OCI-LY1 (cell line): Measurements from ENCODE around the gene AGBL1.

Experiments used
- H2AFZ ChIP-seq: fragments of 200-600 bp; sonication (generic), shearing (Covaris generic); 2 replicates; pipeline ENCODE4 v1.6.0; 2014; ENCODE audit warnings: antibody characterized with exemption, mild to moderate bottlenecking, low read length
- H3F3A ChIP-seq: fragments of 200-600 bp; sonication (generic), shearing (Covaris generic); 2 replicates; pipeline ENCODE4 v1.6.0; 2014; ENCODE audit warnings: mild to moderate bottlenecking, antibody characterized with exemption, low read length, moderate library complexity; ENCODE audit not compliant: insufficient read depth
- H3K27ac ChIP-seq: fragments of 200-600 bp; sonication (generic); 2 replicates; pipeline ENCODE4 v1.5.1; 2014; ENCODE audit warnings: low read length, mixed run types, mild to moderate bottlenecking, low read depth; ENCODE audit not compliant: poor library complexity, severe bottlenecking
- H3K27me3 ChIP-seq: fragments of 200-600 bp; sonication (generic); 2 replicates; pipeline ENCODE4 v1.6.0; 2014; ENCODE audit warnings: antibody characterized with exemption, mild to moderate bottlenecking, low read length, moderate library complexity; ENCODE audit not compliant: insufficient read depth
- H3K36me3 ChIP-seq: fragments of 200-600 bp; sonication (generic); 2 replicates; pipeline ENCODE4 v1.6.1; 2014; ENCODE audit warnings: mild to moderate bottlenecking, antibody characterized with exemption, low read length, moderate library complexity, mixed read lengths; ENCODE audit not compliant: insufficient read depth
- H3K4me1 ChIP-seq: fragments of 200-600 bp; sonication (generic); 2 replicates; pipeline ENCODE4 v1.5.1; 2014; ENCODE audit warnings: mild to moderate bottlenecking, low read length, moderate library complexity; ENCODE audit not compliant: insufficient read depth, severe bottlenecking
- H3K4me2 ChIP-seq: fragments of 200-600 bp; sonication (generic), shearing (Covaris generic); 2 replicates; pipeline ENCODE4 v1.6.1; 2014; ENCODE audit warnings: low read length
- H3K4me3 ChIP-seq: fragments of 200-600 bp; sonication (generic); 2 replicates; pipeline ENCODE4 v1.5.1; 2014; ENCODE audit warnings: low read length, low read depth, mild to moderate bottlenecking, mixed read lengths; ENCODE audit not compliant: poor library complexity, severe bottlenecking
- H3K79me2 ChIP-seq: fragments of 200-600 bp; shearing (Covaris generic); 2 replicates; pipeline ENCODE4 v1.6.1; 2016; ENCODE audit warnings: mixed run types, low read length, mixed read lengths; ENCODE audit not compliant: insufficient read depth
- H3K9ac ChIP-seq: fragments of 200-600 bp; sonication (generic), shearing (Covaris generic); 2 replicates; pipeline ENCODE4 v1.6.1; 2014; ENCODE audit warnings: mild to moderate bottlenecking, low read length, mixed read lengths
- H3K9me2 ChIP-seq: fragments of 200-600 bp; sonication (generic), shearing (Covaris generic); 2 replicates; pipeline ENCODE4 v1.6.1; 2014; ENCODE audit warnings: low read depth, mild to moderate bottlenecking, low read length, mixed read lengths
- H3K9me3 ChIP-seq: fragments of 200-600 bp; shearing (Covaris generic); 2 replicates; pipeline ENCODE4 v1.6.1; 2014; ENCODE audit warnings: low read length, mixed read lengths
- H4K20me1 ChIP-seq: fragments of 200-600 bp; sonication (generic), shearing (Covaris generic); 2 replicates; pipeline ENCODE4 v1.6.0; 2016; ENCODE audit warnings: mild to moderate bottlenecking, low read length; ENCODE audit not compliant: insufficient read depth
- CTCF ChIP-seq: fragments of 200-600 bp; sonication (generic), shearing (Covaris generic); IDR thresholded peaks from 2 replicates; pipeline ENCODE4 v1.5.1; 2017; ENCODE audit warnings: mild to moderate bottlenecking, antibody characterized with exemption, low read length, moderate library complexity, mixed read lengths
- EZH2 ChIP-seq: fragments of 200-600 bp; sonication (generic), shearing (Covaris generic); IDR thresholded peaks from 2 replicates; pipeline ENCODE4 v1.8.0; 2017; ENCODE audit warnings: borderline replicate concordance, mixed run types, mild to moderate bottlenecking, antibody characterized with exemption, low read length, moderate library complexity, mixed read lengths

The AGBL1 gene

GRCh38 chr15:86840996-86841395 lies 761.3 kb downstream of the AGBL1 start:
- Histone ChIP-seq H3F3A (no peaks in the 10 kb centered on the region), H3K79me2 (no peaks in the 10 kb centered on the region), H3K9ac (no peak overlapping the region), H3K36me3 (no peaks in the 10 kb centered on the region), H3K4me2 (no peak overlapping the region), H3K4me3 (no peak overlapping the region), H3K27me3 (no peaks in the 10 kb centered on the region), H3K4me1 (no peaks in the 10 kb centered on the region), H3K27ac (no peak overlapping the region), H3K9me3 (no peaks in the 10 kb centered on the region), H3K9me2 (no peaks in the 10 kb centered on the region), H4K20me1 (no peaks in the 10 kb centered on the region), H2AFZ (no peak overlapping the region)
- no peak for TF ChIP-seq CTCF
- TF ChIP-seq EZH2 = no peak

GRCh38 chr15:86842199-86842598 lies 762.5 kb downstream of the AGBL1 start:
- no peaks in the 10 kb centered on the region for H3F3A ChIP-seq
- H3K9ac ChIP-seq = no peak overlapping the region
- H3K4me2 ChIP-seq = no peak overlapping the region
- H3K9me3 ChIP-seq = no peaks in the 10 kb centered on the region
- H3K36me3 ChIP-seq = no peaks in the 10 kb centered on the region
- H3K4me3 ChIP-seq = no peak overlapping the region
- H3K4me1 ChIP-seq = no peaks in the 10 kb centered on the region
- TF ChIP-seq CTCF (no peak), EZH2 (no peak)
- no peaks in the 10 kb centered on the region for H3K79me2 ChIP-seq
- H3K27ac ChIP-seq = no peak overlapping the region
- H4K20me1 ChIP-seq = no peaks in the 10 kb centered on the region
- no peaks in the 10 kb centered on the region for H3K9me2 ChIP-seq
- no peak overlapping the region for H2AFZ ChIP-seq
- no peaks in the 10 kb centered on the region for H3K27me3 ChIP-seq

GRCh38 chr15:86846036-86846435 lies 766.4 kb downstream of the AGBL1 start:
- H3K4me1 ChIP-seq = no peaks in the 10 kb centered on the region
- no peaks in the 10 kb centered on the region for H3K36me3 ChIP-seq
- H3F3A ChIP-seq = no peaks in the 10 kb centered on the region
- no peak overlapping the region for H3K9ac ChIP-seq
- no peaks in the 10 kb centered on the region for H4K20me1 ChIP-seq
- no peak overlapping the region for H3K4me3 ChIP-seq
- H3K4me2 ChIP-seq = no peak overlapping the region
- H3K27ac ChIP-seq = no peak overlapping the region
- no peaks in the 10 kb centered on the region for H3K9me2 ChIP-seq
- TF ChIP-seq CTCF = no peak
- TF ChIP-seq EZH2 = no peak
- H3K9me3 ChIP-seq = no peaks in the 10 kb centered on the region
- H3K79me2 ChIP-seq = no peaks in the 10 kb centered on the region
- no peaks in the 10 kb centered on the region for H3K27me3 ChIP-seq
- H2AFZ ChIP-seq = no peak overlapping the region
